ENCODE measurements around the gene TRABD2B. TPM values are rescaled to one million over a fixed set of nuclear protein-coding genes. Genes with fewer than 3 reads are reported as not detected.
A peak's percentile ranks its signal among the peaks of the same experiment; 100 is the strongest.

Gene TRABD2B
- total and polyA plus RNA-seq, 11 donors: 0.31 to 1.1 (median 0.80) TPM

DNA sequence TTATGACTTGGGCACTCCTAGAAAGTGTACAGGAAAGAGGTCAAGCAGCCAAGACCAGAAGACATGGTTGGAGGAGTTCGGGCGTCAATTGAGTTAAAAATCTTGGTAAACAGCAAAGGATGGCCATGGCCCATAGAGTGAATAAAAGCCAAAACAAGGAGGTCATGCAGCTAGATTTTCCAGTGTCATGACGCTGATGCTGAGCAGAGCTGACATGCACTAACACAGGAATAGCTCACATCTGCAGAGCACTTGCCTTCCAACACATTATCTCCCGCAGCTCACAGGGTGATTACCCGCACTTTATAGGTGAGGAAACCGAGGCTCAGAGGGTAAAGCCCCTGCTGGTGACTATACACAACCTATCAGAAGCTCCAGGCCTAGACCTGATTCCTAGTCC is 49.7 kb downstream of the TRABD2B start:
- H3K27me3 ChIP-seq: no peaks in the 10 kb centered on the region
- intact Hi-C loops (cut with DNase I): loop anchor here in 1 of 10 donors (5.0 to 10.0 kb wide), 2 partner anchors 47 to 110 kb away; partner anchors contain the start of gene TRABD2B
- no peak overlapping the region for H3K4me3 ChIP-seq
- no peaks in the 10 kb centered on the region for H3K9me3 ChIP-seq
- H3K4me1 ChIP-seq: peaks cover 0 to 12% (median 0%) of the 10 kb centered on the region in 12 donors
- no peak for DNase-seq
- no peak overlapping the region for H3K27ac ChIP-seq
- H3K36me3 ChIP-seq: no peaks in the 10 kb centered on the region
- WGBS, 4 donors: 87 to 91% (median 90%) methylated on average over 6 of the region's 6 CpGs
- TF ChIP-seq CTCF (IDR thresholded peaks at IDR 0.05): no peak
- TF ChIP-seq POLR2A (IDR thresholded peaks at IDR 0.05): no peak
- no peak for ATAC-seq

DNA sequence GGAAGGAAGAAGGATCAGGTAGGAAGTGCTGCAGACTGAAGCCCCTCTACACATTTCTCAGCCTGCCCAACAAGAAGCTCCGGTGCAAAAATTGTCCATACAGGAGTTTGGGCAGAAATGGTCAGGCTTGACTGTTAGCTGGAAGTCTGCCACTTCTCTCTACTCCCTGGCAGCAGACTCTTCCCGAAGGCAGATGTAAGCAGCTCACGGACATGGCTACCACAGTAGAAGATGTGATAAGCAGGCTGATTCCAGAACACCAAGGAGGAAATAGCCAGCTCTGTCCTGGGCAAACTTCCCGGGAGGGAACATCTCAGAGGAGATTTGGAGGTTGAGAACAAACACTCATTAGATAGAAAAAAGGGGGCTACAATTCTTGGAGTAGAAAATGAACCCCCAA is 52.6 kb downstream of the TRABD2B start:
- DNase-seq (no peak), ATAC-seq (peak in 1 of 4 donors; percentile 53)
- intact Hi-C loops (cut with DNase I): loop anchor here in 1 of 10 donors (10.0 kb wide), 1 partner anchor 50 kb away; the partner anchor contains the start of gene TRABD2B
- no peak overlapping the region for H3K4me3 ChIP-seq
- H3K36me3 ChIP-seq: no peaks in the 10 kb centered on the region
- no peaks in the 10 kb centered on the region for H3K27me3 ChIP-seq
- H3K27ac ChIP-seq: no peak overlapping the region
- no peaks in the 10 kb centered on the region for H3K9me3 ChIP-seq
- WGBS, 4 donors: 23 to 29% (median 24%) methylated on average over 4 of the region's 4 CpGs
- TF ChIP-seq POLR2A (IDR thresholded peaks at IDR 0.05) (no peak), CTCF (IDR thresholded peaks at IDR 0.05) (no peak)
- peaks cover 0 to 18% (median 0%) of the 10 kb centered on the region in 12 donors for H3K4me1 ChIP-seq

DNA sequence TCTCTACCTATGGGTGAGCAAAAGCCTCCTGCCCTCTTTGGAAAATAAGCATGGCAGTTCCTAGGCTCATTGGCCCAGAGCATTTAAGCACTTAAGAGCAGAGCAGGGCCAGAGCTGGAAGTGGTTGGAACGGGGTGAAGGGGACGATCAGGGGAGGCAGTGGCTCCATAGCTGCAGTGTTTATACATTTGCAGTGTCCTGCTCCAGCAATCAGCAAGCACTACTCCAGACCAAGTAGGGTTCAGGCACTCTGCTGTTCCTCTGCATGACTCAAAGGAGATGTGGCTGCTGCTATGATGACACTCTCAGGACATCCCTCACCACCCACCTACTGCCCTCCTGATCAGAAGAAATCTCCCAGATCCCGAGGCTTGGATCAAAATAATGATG is 55.0 kb downstream of the TRABD2B start:
- Histone ChIP-seq H3K36me3 (no peaks in the 10 kb centered on the region), H3K27me3 (no peaks in the 10 kb centered on the region), H3K27ac (no peak overlapping the region), H3K9me3 (no peaks in the 10 kb centered on the region), H3K4me1 (peaks cover 0 to 34% (median 1%) of the 10 kb centered on the region in 12 donors), H3K4me3 (no peak overlapping the region)
- DNase-seq (no peak), ATAC-seq (no peak)
- intact Hi-C loops (cut with DNase I): loop anchor here in 1 of 10 donors (10.0 kb wide), 1 partner anchor 53 kb away; the partner anchor contains the start of gene TRABD2B
- 76 to 83% (median 80%) methylated on average over 3 of the region's 3 CpGs for WGBS, 4 donors
- TF ChIP-seq POLR2A (IDR thresholded peaks at IDR 0.05) (no peak), CTCF (IDR thresholded peaks at IDR 0.05) (no peak)

GRCh38 chr1:47941609-47942239 is 55.5 kb downstream of the TRABD2B start:
- 84 to 90% (median 90%) methylated on average over 2 of the region's 2 CpGs for WGBS, 4 donors
- no peak for ATAC-seq
- TF ChIP-seq CTCF (IDR thresholded peaks at IDR 0.05): no peak
- no peak for TF ChIP-seq POLR2A (IDR thresholded peaks at IDR 0.05)
- DNase-seq: no peak
- no peak overlapping the region for H3K4me3 ChIP-seq
- H3K27me3 ChIP-seq: no peaks in the 10 kb centered on the region
- H3K27ac ChIP-seq: no peak overlapping the region
- intact Hi-C loops (cut with DNase I): loop anchor here in 1 of 10 donors (10.0 kb wide), 1 partner anchor 53 kb away; the partner anchor contains the start of gene TRABD2B
- H3K36me3 ChIP-seq: no peaks in the 10 kb centered on the region
- H3K4me1 ChIP-seq: peaks cover 0 to 34% (median 1%) of the 10 kb centered on the region in 12 donors
- H3K9me3 ChIP-seq: no peaks in the 10 kb centered on the region
